Panc1 (cell line): ENCODE data around the gene PBX1. TPM values are rescaled to one million over a fixed set of nuclear protein-coding genes. Genes with fewer than 3 reads are reported as not detected.

Experiments used
- ATAC-seq: fragments of 200-7000 bp; cut with Tn5 transposase; 2 replicates; pipeline ENCODE4 v1.9.1; 2020; ENCODE audit warnings: mild to moderate bottlenecking, moderate library complexity
- BruUV-seq: library from RNA; stranded (reverse); fragments of 400-500 nt; replicated peaks from 2 replicates; lab custom pipeline; 2021; lab: Mats Ljungman, UMichigan
- CTCF ChIA-PET: fragments of 300-600 bp; sonication (Branson Sonifier 250); formaldehyde crosslinking; loops from one replicate; lab custom pipeline; 2022; ENCODE audit warnings: antibody characterized with exemption; lab: Charles Lee
- POLR2A ChIA-PET: fragments of 300-600 bp; sonication (Branson Sonifier 250); formaldehyde crosslinking; loops from one replicate; lab custom pipeline; 2022; ENCODE audit warnings: antibody characterized with exemption; lab: Charles Lee
- DNase-seq: peaks from one replicate; pipeline ENCODE4 v3.0.0-alpha.2; 2010; ENCODE audit warnings: low read depth, low spot score
- H3K27ac ChIP-seq: 2 replicates; pipeline ENCODE4 v1.5.1; 2011; ENCODE audit warnings: mild to moderate bottlenecking, low read length, inconsistent platforms
- H3K27me3 ChIP-seq: fragments of 200-500 bp; sonication (Bioruptor generic); 2 replicates; pipeline ENCODE4 v1.6.0; 2014; ENCODE audit warnings: low read length, inconsistent platforms; ENCODE audit not compliant: control insufficient read depth, insufficient read depth
- H3K36me3 ChIP-seq: fragments of 200-500 bp; sonication (Bioruptor generic); 2 replicates; pipeline ENCODE4 v1.5.1; 2014; ENCODE audit warnings: inconsistent platforms, mild to moderate bottlenecking, low read length, moderate library complexity; ENCODE audit not compliant: control insufficient read depth, insufficient read depth
- H3K4me1 ChIP-seq: 2 replicates; pipeline ENCODE4 v1.5.1; 2011; ENCODE audit warnings: inconsistent platforms, mild to moderate bottlenecking, low read length, moderate library complexity; ENCODE audit not compliant: control insufficient read depth, insufficient read depth
- H3K4me3 ChIP-seq, 2 experiments: 2 replicates each; pipeline ENCODE4 v1.5.1; 2011 to 2012; ENCODE audit warnings: low read depth in 2 of 2, low read length in 2 of 2, mild to moderate bottlenecking in 2 of 2, inconsistent platforms in 1 of 2, moderate library complexity in 1 of 2
- H3K9me3 ChIP-seq: fragments of 200-500 bp; sonication (Bioruptor generic); 2 replicates; pipeline ENCODE4 v1.5.1; 2014; ENCODE audit warnings: low read depth, mild to moderate bottlenecking, inconsistent platforms, low read length, moderate library complexity; ENCODE audit not compliant: control insufficient read depth, insufficient read depth
- POLR2AphosphoS5 ChIP-seq: IDR thresholded peaks from 2 replicates; pipeline ENCODE4 v1.6.1; 2012; ENCODE audit warnings: mild to moderate bottlenecking, low read depth, low read length, moderate library complexity
- SIN3A ChIP-seq: IDR thresholded peaks from 2 replicates; pipeline ENCODE4 v1.6.1; 2012; ENCODE audit warnings: low read depth, mild to moderate bottlenecking, low read length, moderate library complexity, borderline replicate concordance; ENCODE audit not compliant: insufficient read depth
- TCF7L2 ChIP-seq: IDR thresholded peaks from 2 replicates; pipeline ENCODE4 v1.6.1; 2011; ENCODE audit warnings: mild to moderate bottlenecking, low read depth, low read length, inconsistent platforms
- in situ Hi-C: cut with HindIII; loops from 2 replicates; pipeline ENCODE4 v1.10.0; 2016; ENCODE audit warnings: low sequenced_read_pairs, low pct_unique_long_range_greater_than_20kb
- intact Hi-C: fragments of 100-400 bp; cut with micrococcal nuclease; formaldehyde crosslinking; loops from one replicate; pipeline ENCODE4 v1.10.0; 2022; ENCODE audit not compliant: unreplicated experiment
- total RNA-seq: library from RNA; stranded (reverse); gene quantifications from one replicate; pipeline ENCODE4 v1.2.1, GENCODE V29; 2021; ENCODE audit not compliant: unreplicated experiment
- TF ChIP-seq, protein P1 (sequence below), 2 experiments: IDR thresholded peaks; 2 replicates each; pipeline ENCODE4 v1.6.1; 2011 to 2012; ENCODE audit warnings: low read depth in 2 of 2, control low read depth in 1 of 2, low read length in 1 of 2, mild to moderate bottlenecking in 1 of 2, moderate library complexity in 1 of 2; ENCODE audit not compliant: insufficient read depth in 1 of 2
- TF ChIP-seq, protein P2 (sequence below): fragments of 450-650 bp; IDR thresholded peaks from 2 replicates; pipeline ENCODE4 v1.5.1; 2017; ENCODE audit warnings: mild to moderate bottlenecking

PBX1 gene
- total RNA-seq, 1 experiment from 2014 or later: 2.0 TPM

DNA sequence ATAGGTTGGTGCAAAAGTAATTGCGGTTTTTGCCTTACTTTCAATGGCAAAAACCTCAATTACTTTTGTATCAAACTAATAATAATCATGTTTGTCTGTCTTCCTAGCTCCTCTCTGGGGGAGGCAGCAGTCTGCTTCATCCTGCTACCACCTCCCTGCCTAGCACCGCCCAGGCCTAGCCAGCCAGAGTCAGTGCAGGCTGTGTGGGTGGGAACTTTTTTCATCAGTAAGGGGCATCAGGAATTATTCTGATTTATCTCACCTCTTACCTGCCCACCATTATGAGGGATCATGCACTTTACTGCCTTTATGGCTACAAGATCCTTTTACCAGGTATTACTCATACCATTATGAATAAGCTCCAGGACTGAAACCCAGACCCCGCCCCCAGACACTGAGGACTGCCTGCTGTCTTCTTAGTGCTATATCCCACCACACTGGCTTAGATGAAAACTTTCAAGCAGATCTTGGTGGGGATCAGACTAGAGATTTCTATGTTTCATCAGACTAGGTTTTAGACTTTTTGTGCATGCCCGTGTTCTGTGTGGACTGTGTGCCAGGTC is 116.4 kb downstream of the PBX1 start:
- Histone ChIP-seq H3K9me3 (no peaks in the 10 kb centered on the region), H3K36me3 (no peaks in the 10 kb centered on the region), H3K4me3 (no peak overlapping the region), H3K27ac (no peak overlapping the region), H3K27me3 (no peaks in the 10 kb centered on the region), H3K4me1 (no peaks in the 10 kb centered on the region)
- ATAC-seq: no peak
- no TSS peak for BruUV-seq
- DNase-seq: no peak
- in situ Hi-C loops (no loop called here), intact Hi-C loops (no loop called here)
- no peak for TF ChIP-seq POLR2AphosphoS5
- TF ChIP-seq, protein P1, sequence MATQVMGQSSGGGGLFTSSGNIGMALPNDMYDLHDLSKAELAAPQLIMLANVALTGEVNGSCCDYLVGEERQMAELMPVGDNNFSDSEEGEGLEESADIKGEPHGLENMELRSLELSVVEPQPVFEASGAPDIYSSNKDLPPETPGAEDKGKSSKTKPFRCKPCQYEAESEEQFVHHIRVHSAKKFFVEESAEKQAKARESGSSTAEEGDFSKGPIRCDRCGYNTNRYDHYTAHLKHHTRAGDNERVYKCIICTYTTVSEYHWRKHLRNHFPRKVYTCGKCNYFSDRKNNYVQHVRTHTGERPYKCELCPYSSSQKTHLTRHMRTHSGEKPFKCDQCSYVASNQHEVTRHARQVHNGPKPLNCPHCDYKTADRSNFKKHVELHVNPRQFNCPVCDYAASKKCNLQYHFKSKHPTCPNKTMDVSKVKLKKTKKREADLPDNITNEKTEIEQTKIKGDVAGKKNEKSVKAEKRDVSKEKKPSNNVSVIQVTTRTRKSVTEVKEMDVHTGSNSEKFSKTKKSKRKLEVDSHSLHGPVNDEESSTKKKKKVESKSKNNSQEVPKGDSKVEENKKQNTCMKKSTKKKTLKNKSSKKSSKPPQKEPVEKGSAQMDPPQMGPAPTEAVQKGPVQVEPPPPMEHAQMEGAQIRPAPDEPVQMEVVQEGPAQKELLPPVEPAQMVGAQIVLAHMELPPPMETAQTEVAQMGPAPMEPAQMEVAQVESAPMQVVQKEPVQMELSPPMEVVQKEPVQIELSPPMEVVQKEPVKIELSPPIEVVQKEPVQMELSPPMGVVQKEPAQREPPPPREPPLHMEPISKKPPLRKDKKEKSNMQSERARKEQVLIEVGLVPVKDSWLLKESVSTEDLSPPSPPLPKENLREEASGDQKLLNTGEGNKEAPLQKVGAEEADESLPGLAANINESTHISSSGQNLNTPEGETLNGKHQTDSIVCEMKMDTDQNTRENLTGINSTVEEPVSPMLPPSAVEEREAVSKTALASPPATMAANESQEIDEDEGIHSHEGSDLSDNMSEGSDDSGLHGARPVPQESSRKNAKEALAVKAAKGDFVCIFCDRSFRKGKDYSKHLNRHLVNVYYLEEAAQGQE (IDR thresholded peaks at IDR 0.05; ENCODE audit: insufficient read depth in 1 of 2, low read depth in 2 of 2, low read length in 1 of 2): no peak
- no peak for TF ChIP-seq TCF7L2
- no peak for TF ChIP-seq SIN3A
- TF ChIP-seq, protein P2, sequence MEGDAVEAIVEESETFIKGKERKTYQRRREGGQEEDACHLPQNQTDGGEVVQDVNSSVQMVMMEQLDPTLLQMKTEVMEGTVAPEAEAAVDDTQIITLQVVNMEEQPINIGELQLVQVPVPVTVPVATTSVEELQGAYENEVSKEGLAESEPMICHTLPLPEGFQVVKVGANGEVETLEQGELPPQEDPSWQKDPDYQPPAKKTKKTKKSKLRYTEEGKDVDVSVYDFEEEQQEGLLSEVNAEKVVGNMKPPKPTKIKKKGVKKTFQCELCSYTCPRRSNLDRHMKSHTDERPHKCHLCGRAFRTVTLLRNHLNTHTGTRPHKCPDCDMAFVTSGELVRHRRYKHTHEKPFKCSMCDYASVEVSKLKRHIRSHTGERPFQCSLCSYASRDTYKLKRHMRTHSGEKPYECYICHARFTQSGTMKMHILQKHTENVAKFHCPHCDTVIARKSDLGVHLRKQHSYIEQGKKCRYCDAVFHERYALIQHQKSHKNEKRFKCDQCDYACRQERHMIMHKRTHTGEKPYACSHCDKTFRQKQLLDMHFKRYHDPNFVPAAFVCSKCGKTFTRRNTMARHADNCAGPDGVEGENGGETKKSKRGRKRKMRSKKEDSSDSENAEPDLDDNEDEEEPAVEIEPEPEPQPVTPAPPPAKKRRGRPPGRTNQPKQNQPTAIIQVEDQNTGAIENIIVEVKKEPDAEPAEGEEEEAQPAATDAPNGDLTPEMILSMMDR: no peak
- POLR2A ChIA-PET: no interaction called here
- CTCF ChIA-PET: no interaction called here

DNA sequence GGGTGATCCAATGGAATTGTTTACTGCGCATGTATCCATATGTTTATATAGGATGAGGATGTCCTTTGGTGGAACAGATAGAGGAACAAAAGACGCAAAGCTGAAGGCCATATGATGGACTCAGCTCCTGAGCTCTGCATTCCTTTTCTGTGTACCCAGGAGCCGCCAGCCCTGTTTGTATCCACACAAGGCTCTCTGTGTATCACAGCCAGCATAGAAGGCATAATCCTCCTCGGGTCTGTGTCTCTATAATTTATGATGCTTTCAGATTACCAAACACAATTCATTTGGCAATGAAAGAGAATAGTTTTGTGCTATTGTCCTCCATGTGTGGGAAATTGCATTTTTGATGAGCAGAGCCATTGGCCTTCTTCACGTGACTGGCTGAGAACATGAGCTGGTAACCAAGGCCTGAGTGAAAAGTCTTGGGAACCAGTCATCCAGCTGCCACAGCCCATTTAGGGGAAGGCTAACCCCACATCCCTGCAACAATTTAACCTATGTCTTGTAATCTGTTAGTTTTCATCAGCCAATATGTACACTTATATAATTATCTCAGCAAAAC is 119.2 kb downstream of the PBX1 start:
- H3K9me3 ChIP-seq: no peaks in the 10 kb centered on the region
- no peaks in the 10 kb centered on the region for H3K4me1 ChIP-seq
- H3K36me3 ChIP-seq: no peaks in the 10 kb centered on the region
- H3K27me3 ChIP-seq: no peaks in the 10 kb centered on the region
- DNase-seq: no peak
- H3K27ac ChIP-seq: no peak overlapping the region
- POLR2A ChIA-PET: no interaction called here
- CTCF ChIA-PET: no interaction called here
- no peak overlapping the region for H3K4me3 ChIP-seq
- in situ Hi-C loops (no loop called here), intact Hi-C loops (no loop called here)
- ATAC-seq: no peak
- TF ChIP-seq SIN3A (no peak), POLR2AphosphoS5 (no peak), TCF7L2 (no peak)
- TF ChIP-seq, protein P1 (IDR thresholded peaks at IDR 0.05; ENCODE audit: insufficient read depth in 1 of 2, low read depth in 2 of 2, low read length in 1 of 2): no peak
- TF ChIP-seq, protein P2: no peak
- BruUV-seq: no TSS peak
